GM23338 (cell line): ENCODE measurements around the gene IQGAP2. TPM values are rescaled to one million over a fixed set of nuclear protein-coding genes. Genes with fewer than 3 reads are reported as not detected.

Source experiments
- ATAC-seq: fragments of 200-7000 bp; cut with Tn5 transposase; 3 replicates; pipeline ENCODE4 v1.9.1; 2020
- DNase-seq: peaks from one replicate; pipeline ENCODE4 v3.0.0-alpha.2; 2015; ENCODE audit warnings: low spot score
- H2AFZ ChIP-seq: fragments of 200-600 bp; sonication (generic); 2 replicates; pipeline ENCODE4 v1.8.0; 2016; ENCODE audit warnings: antibody characterized with exemption, mild to moderate bottlenecking, moderate library complexity
- H3F3A ChIP-seq: fragments of 200-600 bp; sonication (generic); replicated peaks from 2 replicates; pipeline ENCODE4 v1.8.0; 2017; ENCODE audit warnings: antibody characterized with exemption, mixed run types, low read depth
- H3K27ac ChIP-seq: fragments of 200-600 bp; sonication (generic); 2 replicates; pipeline ENCODE4 v1.6.1; 2016; ENCODE audit warnings: low read depth
- H3K27me3 ChIP-seq: fragments of 200-600 bp; sonication (generic); 2 replicates; pipeline ENCODE4 v1.8.0; 2016; ENCODE audit warnings: mild to moderate bottlenecking, mixed run types, moderate library complexity; ENCODE audit not compliant: insufficient read depth
- H3K36me3 ChIP-seq: fragments of 200-600 bp; sonication (generic); 2 replicates; pipeline ENCODE4 v1.8.0; 2016; ENCODE audit warnings: mild to moderate bottlenecking; ENCODE audit not compliant: insufficient read depth
- H3K4me1 ChIP-seq: fragments of 200-600 bp; sonication (generic); 2 replicates; pipeline ENCODE4 v1.8.0; 2016; ENCODE audit warnings: mild to moderate bottlenecking, moderate library complexity; ENCODE audit not compliant: insufficient read depth
- H3K4me2 ChIP-seq: fragments of 200-600 bp; sonication (generic); 2 replicates; pipeline ENCODE4 v1.7.1; 2017; ENCODE audit warnings: mixed run types
- H3K4me3 ChIP-seq: fragments of 200-600 bp; sonication (generic); 2 replicates; pipeline ENCODE4 v1.6.1; 2016; ENCODE audit warnings: mixed run types
- H3K79me2 ChIP-seq: fragments of 200-600 bp; sonication (generic); replicated peaks from 2 replicates; pipeline ENCODE4 v1.8.0; 2017; ENCODE audit warnings: mild to moderate bottlenecking; ENCODE audit not compliant: insufficient read depth
- H3K9me2 ChIP-seq: fragments of 200-600 bp; sonication (generic); 2 replicates; pipeline ENCODE4 v1.8.0; 2017; ENCODE audit not compliant: insufficient read depth
- H4K20me1 ChIP-seq: fragments of 200-600 bp; sonication (generic); replicated peaks from 2 replicates; pipeline ENCODE4 v1.8.0; 2017; ENCODE audit warnings: mild to moderate bottlenecking; ENCODE audit not compliant: insufficient read depth
- H3K27ac Mint-ChIP-seq: 2 replicates; pipeline ENCODE4 v1.8.0; 2020; ENCODE audit warnings: inconsistent platforms, mild to moderate bottlenecking, moderate library complexity, mixed read lengths
- H3K27me3 Mint-ChIP-seq: 3 replicates; pipeline ENCODE4 v1.8.0; 2022; ENCODE audit warnings: low read depth, mild to moderate bottlenecking, moderate library complexity, mixed read lengths, inconsistent platforms; ENCODE audit not compliant: insufficient read depth, poor library complexity
- H3K36me3 Mint-ChIP-seq: 3 replicates; pipeline ENCODE4 v1.8.0; 2021; ENCODE audit warnings: low read depth, mild to moderate bottlenecking, inconsistent platforms, moderate library complexity, mixed read lengths
- H3K4me1 Mint-ChIP-seq: 3 replicates; pipeline ENCODE4 v1.8.0; 2020; ENCODE audit warnings: mild to moderate bottlenecking, inconsistent platforms, mixed read lengths
- H3K4me3 Mint-ChIP-seq: 3 replicates; pipeline ENCODE4 v1.8.0; 2021; ENCODE audit warnings: moderate library complexity, mild to moderate bottlenecking, inconsistent platforms, mixed read lengths
- H3K9me3 Mint-ChIP-seq: 3 replicates; pipeline ENCODE4 v1.8.0; 2020; ENCODE audit warnings: moderate library complexity, mild to moderate bottlenecking, inconsistent platforms, mixed read lengths
- CREB1 ChIP-seq: fragments of 250-450 bp; sonication (Bioruptor Pico); IDR thresholded peaks from 2 replicates; pipeline ENCODE4 v1.5.0; 2020; ENCODE audit warnings: low read depth, mild to moderate bottlenecking, moderate library complexity
- CTCF ChIP-seq, 2 experiments: fragments of 200-600 bp in 1 of 2; sonication (generic) in 1 of 2; conservative IDR thresholded peaks; 2 replicates each; pipeline versions ENCODE4 v1.5.1 to v1.6.1; 2016 to 2017; ENCODE audit warnings: antibody characterized with exemption in 2 of 2, low read depth in 2 of 2, mild to moderate bottlenecking in 2 of 2, moderate library complexity in 1 of 2
- ETS1 ChIP-seq: IDR thresholded peaks from 2 replicates; pipeline ENCODE4 v1.6.1; 2016; ENCODE audit warnings: antibody characterized with exemption
- EZH2 ChIP-seq: fragments of 200-600 bp; sonication (generic); IDR thresholded peaks from one replicate; pipeline ENCODE4 v1.8.0; 2017; ENCODE audit warnings: antibody characterized with exemption, mild to moderate bottlenecking, low read depth; ENCODE audit not compliant: unreplicated experiment
- EZH2phosphoT487 ChIP-seq: fragments of 200-600 bp; sonication (generic); IDR thresholded peaks from one replicate; pipeline ENCODE4 v1.8.1; 2018; ENCODE audit warnings: antibody characterized with exemption; ENCODE audit not compliant: unreplicated experiment
- JUNB ChIP-seq: IDR thresholded peaks from one replicate; pipeline ENCODE4 v1.6.1; 2016; ENCODE audit warnings: antibody characterized with exemption; ENCODE audit not compliant: unreplicated experiment
- NANOG ChIP-seq: IDR thresholded peaks from 2 replicates; pipeline ENCODE4 v1.6.1; 2016; ENCODE audit warnings: antibody characterized with exemption, borderline replicate concordance
- POLR2AphosphoS5 ChIP-seq: IDR thresholded peaks from 2 replicates; pipeline ENCODE4 v1.6.1; 2016; ENCODE audit warnings: antibody characterized with exemption, low read depth
- REST ChIP-seq: IDR thresholded peaks from one replicate; pipeline ENCODE4 v1.6.1; 2018; ENCODE audit warnings: antibody characterized with exemption; ENCODE audit not compliant: unreplicated experiment
- STAT1 ChIP-seq: IDR thresholded peaks from one replicate; pipeline ENCODE4 v1.6.1; 2016; ENCODE audit warnings: antibody characterized with exemption; ENCODE audit not compliant: unreplicated experiment
- ZNF114 ChIP-seq: fragments of 250-450 bp; sonication (Bioruptor Pico); IDR thresholded peaks from 2 replicates; pipeline ENCODE4 v1.5.0; 2020; ENCODE audit warnings: mild to moderate bottlenecking, moderate library complexity
- ZNF331 ChIP-seq: fragments of 250-450 bp; sonication (Bioruptor Pico); IDR thresholded peaks from 2 replicates; pipeline ENCODE4 v1.5.0; 2020; ENCODE audit warnings: low read depth, mild to moderate bottlenecking, moderate library complexity
- ZNF462 ChIP-seq: fragments of 250-450 bp; sonication (Bioruptor Pico); IDR thresholded peaks from 2 replicates; pipeline ENCODE4 v1.5.0; 2020; ENCODE audit warnings: mild to moderate bottlenecking, moderate library complexity
- polyA plus RNA-seq: library from polyadenylated mRNA; unstranded; fragments of >200 nt; fragmentation: Nextera tagmentation; extraction: Ambion mirVana; gene quantifications from 2 replicates; pipeline ENCODE4 v1.2.1, GENCODE V29; 2016
- total RNA-seq: library from RNA; depleted of rRNA; stranded (reverse); fragments of >200 nt; shearing (Covaris generic); gene quantifications from 2 replicates; pipeline ENCODE4 v1.2.3, GENCODE V29; 2014

Gene IQGAP2
- total and polyA plus RNA-seq, 2 experiments from 2014 or later = 60.0 to 86.5 TPM

- Histone ChIP-seq H3K36me3 (no peaks in the 10 kb centered on the region; the same call in 1 of the 2 replicates), H3F3A (no peaks in the 10 kb centered on the region), H3K79me2 (no peaks in the 10 kb centered on the region), H4K20me1 (no peaks in the 10 kb centered on the region), H3K4me2 (no peak overlapping the region), H3K27me3 (no peaks in the 10 kb centered on the region), H3K4me3 (no peak overlapping the region), H3K9me2 (no peaks in the 10 kb centered on the region), H3K27ac (no peak overlapping the region), H2AFZ (peak overlapping the region; percentile 89; the same call in 1 of the 2 replicates), H3K4me1 (no peaks in the 10 kb centered on the region)
- H3K27ac Mint-ChIP-seq = no peak overlapping the region
- H3K4me3 Mint-ChIP-seq = no peak overlapping the region
- TF ChIP-seq NANOG = no peak
- no peak for TF ChIP-seq ETS1
- no peak for TF ChIP-seq CTCF (conservative IDR thresholded peaks at IDR 0.05; ENCODE audit: low read depth in 2 of 2)
- TF ChIP-seq EZH2 = no peak
- no peak for TF ChIP-seq JUNB
- no peak for TF ChIP-seq STAT1
- TF ChIP-seq ZNF114 (CRISPR knock-in tag) = no peak
- TF ChIP-seq REST = no peak
- TF ChIP-seq POLR2AphosphoS5 = no peak
- no peak for TF ChIP-seq ZNF331 (CRISPR knock-in tag)
- TF ChIP-seq EZH2phosphoT487 = no peak
- no peak for TF ChIP-seq ZNF462 (CRISPR knock-in tag)
- TF ChIP-seq CREB1 = no peak
- no peak for DNase-seq
- no peaks in the 10 kb centered on the region; the same call in 2 of the 3 replicates for H3K36me3 Mint-ChIP-seq
- peaks cover 2% of the 10 kb centered on the region for H3K27me3 Mint-ChIP-seq
- peaks cover 7% of the 10 kb centered on the region; the same call in 2 of the 3 replicates for H3K4me1 Mint-ChIP-seq
- ATAC-seq = no peak
- H3K9me3 Mint-ChIP-seq = no peaks in the 10 kb centered on the region; the same call in 2 of the 3 replicates
Measured at GRCh38 chr5:76379316-76379715, 23.8 kb upstream of the IQGAP2 start.
